BLaER1 (cell line): ENCODE data around the gene WDFY2.
A peak's percentile ranks its signal among the peaks of the same experiment; 100 is the strongest.

Source experiments
- H3K27ac ChIP-seq: shearing (Covaris generic); formaldehyde crosslinking; 2 replicates; pipeline ENCODE4 v1.8.1; 2022
- H3K27me3 ChIP-seq: shearing (Covaris generic); formaldehyde crosslinking; 2 replicates; pipeline ENCODE4 v1.8.1; 2022
- H3K36me3 ChIP-seq: shearing (Covaris generic); formaldehyde crosslinking; 2 replicates; pipeline ENCODE4 v1.8.1; 2022
- H3K4me1 ChIP-seq: shearing (Covaris generic); formaldehyde crosslinking; 2 replicates; pipeline ENCODE4 v1.8.1; 2022
- H3K4me2 ChIP-seq: shearing (Covaris generic); formaldehyde crosslinking; 2 replicates; pipeline ENCODE4 v1.8.1; 2022
- H3K4me3 ChIP-seq: shearing (Covaris generic); formaldehyde crosslinking; 2 replicates; pipeline ENCODE4 v1.8.1; 2022
- H3K9ac ChIP-seq: shearing (Covaris generic); formaldehyde crosslinking; 2 replicates; pipeline ENCODE4 v1.8.1; 2022
- H3K9me3 ChIP-seq: shearing (Covaris generic); formaldehyde crosslinking; 2 replicates; pipeline ENCODE4 v1.8.1; 2022
- H4K20me1 ChIP-seq: shearing (Covaris generic); formaldehyde crosslinking; 2 replicates; pipeline ENCODE4 v1.8.1; 2022
- Cebpa-rat ChIP-seq: shearing (Covaris generic); IDR thresholded peaks from 2 replicates; pipeline ENCODE4 v1.8.1; 2022

The WDFY2 gene

DNA sequence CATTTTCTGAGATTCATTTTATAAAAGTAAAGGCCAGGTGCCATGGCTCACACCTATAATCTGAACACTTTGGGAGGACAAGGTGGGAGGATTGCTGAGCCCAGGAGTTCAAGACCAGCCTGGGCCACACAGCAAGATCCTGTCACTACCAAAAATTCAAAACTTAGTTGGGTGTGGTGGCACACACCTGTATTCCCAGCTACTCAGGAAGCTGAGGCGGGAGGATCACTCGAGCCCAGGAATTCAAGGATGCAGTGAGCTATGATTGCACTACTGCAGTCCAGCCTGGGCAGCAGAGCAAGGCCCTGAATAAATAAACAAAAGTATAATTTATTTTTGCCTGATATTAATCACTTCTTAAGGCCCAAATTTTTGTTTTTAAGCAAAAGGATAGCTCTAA is 179.2 kb downstream of the WDFY2 start:
- no peak for TF ChIP-seq Cebpa-rat
- H4K20me1 ChIP-seq: no peaks in the 10 kb centered on the region
- H3K4me2 ChIP-seq: no peak overlapping the region
- no peak overlapping the region for H3K4me3 ChIP-seq
- H3K9ac ChIP-seq: no peak overlapping the region
- H3K4me1 ChIP-seq: peaks cover 12% of the 10 kb centered on the region
- H3K9me3 ChIP-seq: no peaks in the 10 kb centered on the region
- H3K36me3 ChIP-seq: peaks cover 53% of the 10 kb centered on the region
- no peak overlapping the region for H3K27ac ChIP-seq
- no peaks in the 10 kb centered on the region for H3K27me3 ChIP-seq

DNA sequence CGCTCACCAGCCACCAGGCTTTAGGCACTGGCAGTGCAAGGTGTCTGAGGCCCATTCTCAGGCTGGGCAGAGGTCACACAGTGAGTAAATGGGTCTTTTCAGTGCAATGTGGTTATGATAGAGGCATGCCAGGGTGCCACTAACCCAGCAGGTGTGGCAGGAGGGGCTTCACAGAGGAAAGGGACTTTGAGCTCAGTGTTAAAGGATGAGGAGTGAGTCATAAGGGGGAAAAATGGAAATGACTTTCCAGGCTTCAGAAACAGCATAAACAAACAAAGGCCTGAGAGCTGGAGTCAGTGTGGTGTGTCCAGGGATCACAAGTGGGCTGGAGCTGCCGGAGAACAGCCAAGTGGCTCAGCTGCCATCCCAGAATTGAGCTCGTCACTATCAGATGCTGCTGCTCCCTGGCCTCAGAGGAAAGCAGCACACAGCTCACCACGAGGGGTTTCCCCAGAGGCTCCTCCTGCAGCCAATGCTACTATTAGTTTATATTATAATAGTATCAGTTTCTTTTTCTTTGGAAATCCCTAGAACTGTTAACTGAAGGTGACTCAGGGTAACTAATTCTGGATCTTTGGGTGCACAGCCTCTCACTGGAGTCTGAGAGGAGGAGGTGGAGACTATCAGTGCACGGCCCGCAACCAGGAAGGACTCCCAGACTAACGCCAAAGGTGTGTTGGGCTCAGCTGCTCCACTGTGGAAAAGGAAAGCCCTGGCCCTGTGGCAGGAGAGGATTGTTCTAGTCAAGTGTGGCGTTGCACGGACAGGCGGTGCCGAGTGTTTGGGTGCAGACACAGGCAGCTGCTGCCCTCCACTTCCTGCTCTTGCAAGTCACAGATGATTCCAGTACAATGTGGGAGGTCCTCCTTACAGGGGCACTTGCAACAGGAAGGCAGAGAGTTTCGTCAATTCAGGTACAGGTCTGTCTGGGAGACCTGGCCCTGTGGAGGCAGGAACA is 180.2 kb downstream of the WDFY2 start:
- H3K4me3 ChIP-seq: no peak overlapping the region
- H4K20me1 ChIP-seq: no peaks in the 10 kb centered on the region
- no peaks in the 10 kb centered on the region for H3K9me3 ChIP-seq
- peaks cover 44% of the 10 kb centered on the region for H3K36me3 ChIP-seq
- H3K4me1 ChIP-seq: peaks cover 12% of the 10 kb centered on the region
- H3K27me3 ChIP-seq: no peaks in the 10 kb centered on the region
- peak overlapping the region; percentile 50 for H3K4me2 ChIP-seq
- no peak overlapping the region for H3K9ac ChIP-seq
- TF ChIP-seq Cebpa-rat: no peak
- no peak overlapping the region for H3K27ac ChIP-seq

DNA sequence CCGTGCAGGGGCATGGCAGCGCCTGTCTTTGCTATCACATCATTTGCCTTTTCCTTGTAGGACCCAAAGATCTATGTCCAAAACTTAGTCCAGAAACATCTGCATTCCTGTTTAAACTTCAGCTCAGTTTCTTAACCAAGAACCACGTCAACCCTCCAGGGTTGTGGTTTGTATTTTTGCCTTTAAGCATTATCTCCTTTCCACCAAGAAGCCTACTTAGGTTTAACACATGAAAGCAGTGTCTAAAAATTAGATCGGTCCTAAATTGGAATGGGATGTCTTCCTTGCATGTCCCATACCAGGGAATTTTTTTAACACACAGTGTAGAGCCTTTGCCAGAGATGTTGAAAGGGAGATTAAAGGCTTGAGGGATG is 180.9 kb downstream of the WDFY2 start:
- no peak overlapping the region for H3K4me3 ChIP-seq
- H3K36me3 ChIP-seq: peaks cover 41% of the 10 kb centered on the region
- no peak for TF ChIP-seq Cebpa-rat
- peak overlapping the region; percentile 50 for H3K4me2 ChIP-seq
- H3K27ac ChIP-seq: no peak overlapping the region
- H3K9me3 ChIP-seq: no peaks in the 10 kb centered on the region
- H3K9ac ChIP-seq: no peak overlapping the region
- no peaks in the 10 kb centered on the region for H3K27me3 ChIP-seq
- no peaks in the 10 kb centered on the region for H4K20me1 ChIP-seq
- peaks cover 12% of the 10 kb centered on the region for H3K4me1 ChIP-seq

DNA sequence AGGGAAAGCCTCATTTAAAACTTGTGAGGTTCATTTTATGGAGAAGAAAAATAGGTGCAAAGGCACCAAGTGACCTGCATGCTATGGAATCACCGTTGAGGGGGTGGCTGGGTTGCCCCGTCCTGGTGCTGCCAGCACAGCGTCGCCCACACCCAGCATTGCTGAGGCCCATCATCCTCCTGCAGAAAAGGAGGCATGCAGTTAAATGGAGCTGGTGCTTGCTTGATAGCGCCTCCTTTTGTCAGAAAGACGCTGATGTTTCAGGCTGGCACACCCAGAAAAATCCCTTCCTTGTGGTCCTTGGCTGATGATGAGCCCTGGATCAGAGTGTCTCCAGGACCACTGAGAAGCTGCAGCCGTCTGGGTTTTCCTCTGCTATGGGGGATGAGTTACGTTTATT is 182.8 kb downstream of the WDFY2 start:
- peaks cover 12% of the 10 kb centered on the region for H3K4me1 ChIP-seq
- peaks cover 24% of the 10 kb centered on the region for H3K36me3 ChIP-seq
- H3K27me3 ChIP-seq: no peaks in the 10 kb centered on the region
- H3K4me3 ChIP-seq: no peak overlapping the region
- no peak overlapping the region for H3K9ac ChIP-seq
- no peak overlapping the region for H3K27ac ChIP-seq
- TF ChIP-seq Cebpa-rat: no peak
- no peaks in the 10 kb centered on the region for H4K20me1 ChIP-seq
- no peak overlapping the region for H3K4me2 ChIP-seq
- no peaks in the 10 kb centered on the region for H3K9me3 ChIP-seq

DNA sequence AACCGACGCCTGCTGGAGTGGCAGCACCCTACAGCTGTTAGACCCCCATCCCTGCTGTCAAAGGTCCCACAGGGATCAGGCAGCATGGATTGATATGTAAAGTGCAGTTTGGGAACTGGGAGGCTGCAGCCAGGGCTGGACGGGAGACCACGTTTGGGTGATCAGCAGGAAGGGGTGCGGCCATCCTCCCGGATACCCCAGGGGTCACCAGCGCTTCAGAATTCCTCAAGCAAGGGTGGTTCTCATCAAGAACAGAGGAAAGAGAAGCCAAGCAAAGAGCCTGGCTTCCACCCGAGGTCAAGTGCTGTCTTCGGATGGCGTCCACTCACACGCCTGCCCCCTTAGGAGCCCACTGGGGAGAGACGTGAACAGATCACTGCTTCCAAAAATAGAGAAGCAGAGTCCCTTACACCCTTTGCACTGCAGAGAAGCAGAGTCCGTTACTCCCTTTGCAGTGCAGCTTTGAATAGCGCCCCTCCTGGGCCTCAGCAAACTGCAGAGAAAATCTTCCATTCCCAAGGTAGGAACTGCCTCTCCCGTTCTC is 184.2 kb downstream of the WDFY2 start:
- Histone ChIP-seq H4K20me1 (no peaks in the 10 kb centered on the region), H3K27me3 (no peaks in the 10 kb centered on the region), H3K9me3 (no peaks in the 10 kb centered on the region), H3K27ac (no peak overlapping the region), H3K4me3 (no peak overlapping the region), H3K36me3 (peaks cover 15% of the 10 kb centered on the region), H3K4me1 (peaks cover 12% of the 10 kb centered on the region), H3K9ac (no peak overlapping the region), H3K4me2 (no peak overlapping the region)
- no peak for TF ChIP-seq Cebpa-rat

DNA sequence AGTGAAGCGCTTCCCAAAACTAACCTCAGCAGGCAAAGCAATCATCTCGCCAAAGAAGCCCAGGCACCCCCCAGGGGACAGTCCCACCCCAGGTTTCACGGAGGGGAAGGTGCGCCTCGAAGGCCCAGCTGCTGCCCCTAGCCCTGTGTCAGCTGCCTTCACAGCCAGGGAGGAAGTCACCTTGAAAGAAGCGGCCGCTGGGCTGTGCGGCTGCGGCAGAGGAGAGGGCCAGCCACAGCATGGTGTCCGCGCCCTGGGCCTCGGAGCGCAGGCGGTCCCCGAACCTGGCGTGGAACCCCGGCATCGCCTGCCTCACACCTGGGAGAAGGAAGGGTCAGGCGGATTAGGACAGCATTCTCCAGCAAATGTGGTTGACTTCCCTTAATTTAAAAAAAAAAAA is 184.7 kb downstream of the WDFY2 start:
- H3K9me3 ChIP-seq: no peaks in the 10 kb centered on the region
- no peak overlapping the region for H3K27ac ChIP-seq
- no peak overlapping the region for H3K4me2 ChIP-seq
- no peaks in the 10 kb centered on the region for H3K27me3 ChIP-seq
- no peak overlapping the region for H3K9ac ChIP-seq
- H3K36me3 ChIP-seq: peaks cover 14% of the 10 kb centered on the region
- H3K4me3 ChIP-seq: no peak overlapping the region
- H3K4me1 ChIP-seq: peaks cover 10% of the 10 kb centered on the region
- no peaks in the 10 kb centered on the region for H4K20me1 ChIP-seq
- TF ChIP-seq Cebpa-rat: no peak

DNA sequence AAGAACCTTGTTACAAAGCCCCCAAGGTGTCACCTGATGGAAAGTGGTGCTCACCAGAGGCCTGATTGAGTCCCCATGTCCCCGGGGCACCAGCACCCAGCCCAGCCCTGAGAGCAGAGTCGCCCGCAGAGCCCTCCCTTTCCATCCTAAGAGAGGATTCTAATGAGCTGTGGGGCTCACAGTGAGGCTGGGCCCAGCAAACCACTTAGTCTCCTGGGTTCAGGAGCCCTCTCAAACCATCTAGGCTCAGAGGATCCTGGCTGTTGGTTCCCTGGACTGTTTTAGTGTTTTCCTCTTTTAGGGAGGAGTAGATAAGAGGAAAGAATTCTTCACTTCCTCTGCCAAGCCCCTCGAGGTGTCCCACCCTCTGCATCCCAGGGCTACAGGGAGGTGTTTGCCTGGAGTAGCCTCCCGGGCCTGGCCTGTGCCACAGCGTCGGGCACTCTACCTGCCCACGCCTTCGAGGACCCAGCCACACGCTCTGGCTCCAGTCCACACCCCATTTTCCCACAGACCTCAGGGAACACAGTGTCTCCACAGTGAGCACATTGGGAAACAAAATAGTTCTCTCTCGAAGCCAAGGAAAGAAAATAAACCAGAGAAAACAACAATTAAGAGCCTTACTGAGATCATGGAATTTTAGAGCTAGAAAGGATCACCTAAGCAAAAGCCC is 185.3 kb downstream of the WDFY2 start:
- H3K27me3 ChIP-seq: no peaks in the 10 kb centered on the region
- no peak overlapping the region for H3K4me2 ChIP-seq
- no peaks in the 10 kb centered on the region for H4K20me1 ChIP-seq
- no peak overlapping the region for H3K4me3 ChIP-seq
- TF ChIP-seq Cebpa-rat: no peak
- no peak overlapping the region for H3K9ac ChIP-seq
- peaks cover 14% of the 10 kb centered on the region for H3K36me3 ChIP-seq
- no peak overlapping the region for H3K27ac ChIP-seq
- H3K4me1 ChIP-seq: peaks cover 4% of the 10 kb centered on the region
- H3K9me3 ChIP-seq: no peaks in the 10 kb centered on the region

DNA sequence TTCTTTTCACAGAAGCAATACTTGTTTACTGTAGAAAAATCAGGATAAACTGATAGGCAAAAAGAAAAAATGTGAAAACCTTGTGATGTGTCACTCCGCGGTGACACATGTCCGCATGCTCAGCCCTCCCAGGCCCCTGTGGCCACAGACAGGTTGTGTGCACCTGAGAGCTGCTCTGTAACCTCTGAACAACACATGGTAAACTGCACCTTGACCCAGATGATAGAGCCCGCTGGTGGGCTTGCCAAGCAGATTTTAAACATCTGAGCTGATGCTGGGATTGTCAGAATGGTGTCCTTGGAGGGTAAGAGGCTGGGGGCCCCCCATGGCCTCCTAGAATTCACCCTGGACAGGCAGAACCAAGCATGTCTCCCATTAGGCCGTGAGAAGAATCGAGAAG is 185.9 kb downstream of the WDFY2 start:
- no peak overlapping the region for H3K27ac ChIP-seq
- no peak overlapping the region for H3K4me2 ChIP-seq
- peaks cover 14% of the 10 kb centered on the region for H3K36me3 ChIP-seq
- no peak for TF ChIP-seq Cebpa-rat
- H3K9ac ChIP-seq: no peak overlapping the region
- H3K9me3 ChIP-seq: no peaks in the 10 kb centered on the region
- H3K27me3 ChIP-seq: no peaks in the 10 kb centered on the region
- H4K20me1 ChIP-seq: no peaks in the 10 kb centered on the region
- H3K4me1 ChIP-seq: no peaks in the 10 kb centered on the region
- H3K4me3 ChIP-seq: no peak overlapping the region

DNA sequence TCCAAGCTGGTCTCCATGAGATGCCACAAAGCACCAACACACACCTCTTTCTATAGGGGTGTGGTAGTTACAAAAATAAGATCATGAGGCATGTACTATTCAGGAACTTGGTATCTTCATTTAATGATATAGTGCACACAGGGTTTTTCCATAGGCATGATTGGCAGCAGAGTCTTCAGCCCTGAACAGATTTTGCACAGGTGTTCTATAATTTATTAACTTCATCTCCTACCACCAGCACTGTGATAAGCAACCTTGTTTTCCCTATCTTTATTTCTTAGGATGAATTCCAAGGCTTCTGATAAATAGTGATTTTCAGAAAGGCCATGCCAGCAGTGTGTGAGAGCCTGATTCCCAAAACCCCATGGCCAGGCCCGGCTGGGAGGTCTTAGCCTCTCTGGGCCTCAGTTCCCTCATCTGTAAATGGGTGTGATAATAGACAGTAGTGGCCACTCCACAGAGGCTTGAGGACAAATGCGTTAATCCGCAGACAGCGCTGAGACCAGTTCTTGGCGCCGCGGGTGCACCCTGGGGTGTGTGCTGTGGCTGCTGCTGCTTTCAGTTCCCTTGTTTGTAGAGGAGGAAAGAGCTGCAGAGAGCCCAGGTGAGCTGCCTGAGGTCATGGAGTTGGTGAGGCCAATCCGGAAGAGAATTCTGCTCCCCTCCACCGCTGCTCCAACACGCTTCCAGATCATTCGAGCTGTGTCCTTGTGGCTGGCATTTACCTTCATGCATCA is 186.6 kb downstream of the WDFY2 start:
- Histone ChIP-seq H3K9ac (no peak overlapping the region), H3K9me3 (no peaks in the 10 kb centered on the region), H3K27me3 (no peaks in the 10 kb centered on the region), H3K4me3 (no peak overlapping the region), H3K4me1 (no peaks in the 10 kb centered on the region), H3K27ac (no peak overlapping the region), H3K4me2 (no peak overlapping the region), H4K20me1 (no peaks in the 10 kb centered on the region), H3K36me3 (peaks cover 14% of the 10 kb centered on the region)
- no peak for TF ChIP-seq Cebpa-rat
